Memory B cell (primary cell): ENCODE results near the gene IL1RAP.

ENCODE experiments used
- ATAC-seq: fragments of 150-1000 bp; cut with Tn5 transposase; 2 replicates; pipeline ENCODE4 v1.10.0; 2021; ENCODE audit warnings: low read depth, mild to moderate bottlenecking, moderate library complexity
- DNase-seq, 2 donors: peaks; one replicate each; pipeline ENCODE4 v3.0.0; 2022; ENCODE audit warnings: low spot score in 2 of 2
- H3K27ac Mint-ChIP-seq: one replicate; pipeline ENCODE4 v1.8.0; 2022; ENCODE audit warnings: mild to moderate bottlenecking, moderate library complexity, mixed read lengths
- H3K27me3 Mint-ChIP-seq: one replicate; pipeline ENCODE4 v1.8.0; 2022; ENCODE audit warnings: mixed read lengths
- H3K36me3 Mint-ChIP-seq: one replicate; pipeline ENCODE4 v1.8.0; 2022; ENCODE audit warnings: mild to moderate bottlenecking, mixed read lengths
- H3K4me1 Mint-ChIP-seq: one replicate; pipeline ENCODE4 v1.8.0; 2022; ENCODE audit warnings: mixed read lengths
- H3K4me3 Mint-ChIP-seq: one replicate; pipeline ENCODE4 v1.8.0; 2022; ENCODE audit warnings: mild to moderate bottlenecking, moderate library complexity, mixed read lengths
- H3K9me3 Mint-ChIP-seq: one replicate; pipeline ENCODE4 v1.8.0; 2022; ENCODE audit warnings: mixed read lengths

The IL1RAP gene

DNA sequence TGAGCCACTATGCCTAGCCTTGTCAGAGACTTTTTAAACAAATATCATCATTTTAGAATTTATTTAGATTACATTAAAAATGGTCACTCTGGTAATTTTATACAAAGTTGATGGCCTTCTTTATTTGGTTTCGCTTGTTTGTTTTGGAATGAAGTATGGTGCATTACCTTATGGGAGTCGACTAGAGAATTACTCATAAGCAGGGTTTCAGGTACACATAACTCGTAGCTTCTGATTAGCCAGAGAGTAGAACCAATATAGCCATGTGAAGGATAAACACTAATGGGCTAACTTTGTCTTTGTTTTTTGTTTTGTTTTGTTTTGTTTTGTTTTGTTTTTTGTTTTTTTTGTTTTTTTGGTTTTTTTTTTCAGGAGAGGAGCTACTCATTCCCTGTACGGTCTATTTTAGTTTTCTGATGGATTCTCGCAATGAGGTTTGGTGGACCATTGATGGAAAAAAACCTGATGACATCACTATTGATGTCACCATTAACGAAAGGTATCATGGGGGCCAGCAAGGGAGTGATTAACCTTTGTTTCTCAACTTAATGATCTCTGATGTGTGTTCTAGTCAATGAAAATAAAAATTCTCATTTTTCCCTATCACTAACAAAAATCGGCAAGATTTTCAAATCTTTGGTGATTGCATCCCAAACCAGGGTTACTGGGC is 113.2 kb downstream of the IL1RAP start:
- Mint-ChIP-seq H3K27ac (no peak overlapping the region), H3K9me3 (no peaks in the 10 kb centered on the region), H3K36me3 (peaks cover 5% of the 10 kb centered on the region), H3K4me1 (peaks cover 3% of the 10 kb centered on the region), H3K27me3 (no peaks in the 10 kb centered on the region), H3K4me3 (no peak overlapping the region)
- no peak for ATAC-seq
- no peak for DNase-seq

DNA sequence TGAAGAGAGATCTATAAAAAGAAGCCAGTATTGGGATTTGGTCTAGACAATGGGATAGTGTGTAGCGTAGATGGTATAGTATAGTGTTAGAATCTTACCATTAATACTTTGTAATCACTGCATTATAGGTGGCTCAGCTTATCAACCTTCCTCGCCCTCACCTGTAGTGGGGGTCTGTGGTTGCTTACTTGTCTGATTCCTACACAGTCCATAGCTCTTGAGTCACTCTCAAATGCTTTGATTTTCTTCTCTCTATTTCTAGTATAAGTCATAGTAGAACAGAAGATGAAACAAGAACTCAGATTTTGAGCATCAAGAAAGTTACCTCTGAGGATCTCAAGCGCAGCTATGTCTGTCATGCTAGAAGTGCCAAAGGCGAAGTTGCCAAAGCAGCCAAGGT is 115.2 kb downstream of the IL1RAP start:
- Mint-ChIP-seq H3K9me3 (no peaks in the 10 kb centered on the region), H3K27ac (no peak overlapping the region), H3K4me3 (no peak overlapping the region), H3K36me3 (peaks cover 5% of the 10 kb centered on the region), H3K27me3 (no peaks in the 10 kb centered on the region), H3K4me1 (peaks cover 3% of the 10 kb centered on the region)
- DNase-seq, result no peak
- no peak for ATAC-seq

DNA sequence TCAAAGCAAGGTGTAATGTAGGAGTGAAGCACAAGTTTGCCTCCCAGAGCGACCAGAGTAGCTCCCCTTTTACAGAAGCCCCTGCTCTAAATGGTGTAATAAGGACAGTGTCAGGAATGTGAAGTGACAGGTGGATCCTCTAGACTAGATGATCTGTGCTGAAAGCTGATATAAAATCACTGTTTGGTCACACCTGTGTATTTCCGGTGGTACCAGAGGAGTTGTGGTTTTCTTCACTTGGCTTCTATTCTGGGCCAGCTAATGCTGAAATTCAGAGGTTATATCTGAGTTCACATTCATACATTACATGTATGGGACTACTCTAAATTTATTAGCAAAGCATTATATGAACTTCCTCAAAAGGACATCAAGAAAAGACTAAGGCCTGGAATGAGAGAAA is 117.4 kb downstream of the IL1RAP start:
- DNase-seq (no peak), ATAC-seq (no peak)
- H3K36me3 Mint-ChIP-seq, result peaks cover 2% of the 10 kb centered on the region
- peaks cover 3% of the 10 kb centered on the region for H3K4me1 Mint-ChIP-seq
- H3K27ac Mint-ChIP-seq, result peak overlapping the region; percentile 79
- no peak overlapping the region for H3K4me3 Mint-ChIP-seq
- no peaks in the 10 kb centered on the region for H3K27me3 Mint-ChIP-seq
- H3K9me3 Mint-ChIP-seq, result no peaks in the 10 kb centered on the region

DNA sequence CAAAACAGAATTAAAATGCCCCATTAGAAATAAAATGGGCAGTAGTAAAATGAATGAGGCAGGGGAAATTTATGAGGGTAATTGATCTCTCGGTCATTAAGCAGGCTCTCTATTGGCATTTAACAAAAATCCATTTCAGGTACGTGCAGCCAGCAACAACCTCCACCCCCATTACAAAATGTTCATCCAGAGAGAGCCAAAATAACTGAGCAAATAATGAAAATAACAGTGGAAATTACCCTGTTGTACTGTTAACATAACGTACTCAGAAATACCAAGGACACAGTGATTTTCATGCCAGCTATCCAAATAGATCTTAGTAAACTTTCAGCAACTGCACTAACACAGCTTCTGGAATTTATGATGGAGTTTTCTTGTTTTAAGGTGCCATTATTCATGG is 127.7 kb downstream of the IL1RAP start:
- Mint-ChIP-seq H3K4me1 (no peaks in the 10 kb centered on the region), H3K4me3 (no peak overlapping the region), H3K27ac (no peak overlapping the region), H3K36me3 (peaks cover 13% of the 10 kb centered on the region), H3K27me3 (no peaks in the 10 kb centered on the region), H3K9me3 (no peaks in the 10 kb centered on the region)
- DNase-seq, result no peak
- no peak for ATAC-seq

DNA sequence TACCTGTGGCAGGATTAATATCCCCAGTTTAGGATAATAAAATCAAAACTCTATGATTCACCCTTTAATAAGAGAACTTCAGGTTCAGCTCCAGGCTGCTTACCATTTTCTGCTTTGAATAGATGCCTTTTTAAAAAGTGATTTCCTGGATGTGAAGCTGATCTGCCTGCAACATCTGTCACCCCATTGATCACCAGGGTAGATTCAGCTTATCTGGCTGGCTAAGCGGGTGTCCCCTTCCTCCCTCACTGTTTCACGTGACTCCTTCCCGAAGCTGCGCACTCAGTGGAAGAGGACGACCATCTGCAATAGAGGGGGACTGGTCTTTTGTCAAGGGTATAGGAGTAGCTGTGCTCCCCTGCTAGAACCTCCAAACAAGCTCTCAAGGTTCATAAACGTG is 128.1 kb downstream of the IL1RAP start:
- ATAC-seq (no peak), DNase-seq (no peak)
- Mint-ChIP-seq H3K27ac (no peak overlapping the region), H3K27me3 (no peaks in the 10 kb centered on the region), H3K36me3 (peaks cover 17% of the 10 kb centered on the region), H3K9me3 (no peaks in the 10 kb centered on the region), H3K4me3 (no peak overlapping the region), H3K4me1 (no peaks in the 10 kb centered on the region)

DNA sequence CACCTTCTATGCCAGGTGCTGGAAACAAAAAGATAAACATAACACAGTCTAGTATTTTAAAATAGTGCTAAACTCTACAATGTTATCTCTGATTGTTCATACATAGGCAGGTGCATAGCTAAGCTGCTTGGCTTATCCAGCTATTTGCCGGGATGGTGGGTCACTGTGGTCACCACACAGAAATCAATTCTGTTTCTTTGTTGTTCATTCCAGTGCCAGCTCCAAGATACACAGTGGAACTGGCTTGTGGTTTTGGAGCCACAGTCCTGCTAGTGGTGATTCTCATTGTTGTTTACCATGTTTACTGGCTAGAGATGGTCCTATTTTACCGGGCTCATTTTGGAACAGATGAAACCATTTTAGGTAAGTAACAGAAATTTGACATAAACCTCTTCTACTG is 130.2 kb downstream of the IL1RAP start:
- Mint-ChIP-seq H3K9me3 (no peaks in the 10 kb centered on the region), H3K4me1 (no peaks in the 10 kb centered on the region), H3K27me3 (no peaks in the 10 kb centered on the region), H3K27ac (no peak overlapping the region), H3K36me3 (peaks cover 22% of the 10 kb centered on the region), H3K4me3 (no peak overlapping the region)
- ATAC-seq (no peak), DNase-seq (no peak)

DNA sequence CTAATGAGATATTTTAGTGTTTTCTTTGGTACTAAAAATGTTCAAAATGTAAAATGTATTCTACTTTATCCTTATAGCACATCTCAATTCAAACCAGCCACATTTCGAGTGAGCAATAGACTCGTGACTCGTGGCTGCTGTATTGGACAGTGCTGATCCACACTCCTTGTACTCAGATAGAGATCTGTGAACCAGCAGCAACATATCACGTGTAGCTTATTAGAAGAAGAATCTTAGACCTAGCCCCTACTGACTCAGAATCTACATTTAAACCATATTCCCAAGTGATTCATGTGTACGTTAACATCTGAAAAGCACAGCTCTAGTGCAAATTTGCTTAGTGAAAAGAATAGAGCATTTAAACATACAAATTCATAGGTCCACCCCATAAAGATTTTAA is 130.9 kb downstream of the IL1RAP start:
- no peak for ATAC-seq
- Mint-ChIP-seq H3K27me3 (no peaks in the 10 kb centered on the region), H3K9me3 (no peaks in the 10 kb centered on the region), H3K36me3 (peaks cover 21% of the 10 kb centered on the region), H3K4me1 (no peaks in the 10 kb centered on the region), H3K27ac (no peak overlapping the region), H3K4me3 (no peak overlapping the region)
- DNase-seq, result no peak

DNA sequence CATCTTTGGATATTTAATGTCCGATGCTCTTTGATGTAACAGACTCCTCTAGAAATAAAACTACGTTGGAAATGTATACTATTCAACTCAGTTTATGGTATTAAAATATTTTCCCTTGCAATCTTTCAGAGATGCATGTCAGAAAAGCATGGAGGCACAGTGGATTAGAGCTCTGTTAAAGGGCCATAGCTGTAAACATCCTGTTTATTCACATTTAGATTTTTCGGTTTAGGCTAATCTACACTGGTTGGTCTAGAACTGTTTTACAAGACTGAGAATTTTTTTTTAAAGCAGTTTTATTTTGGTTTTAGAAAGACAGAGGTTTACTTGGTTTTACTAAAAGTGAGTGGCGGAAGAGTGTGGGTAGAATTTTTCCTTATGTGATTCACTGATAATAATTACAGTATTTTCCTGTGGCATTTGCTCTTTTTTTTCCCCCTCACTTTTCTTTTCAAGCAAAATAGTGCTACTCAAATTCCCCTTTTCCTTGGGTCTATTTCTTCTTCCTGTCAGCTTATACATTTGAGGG is 132.1 kb downstream of the IL1RAP start:
- H3K9me3 Mint-ChIP-seq, result no peaks in the 10 kb centered on the region
- H3K36me3 Mint-ChIP-seq, result peaks cover 17% of the 10 kb centered on the region
- ATAC-seq, result no peak
- DNase-seq, result no peak
- no peaks in the 10 kb centered on the region for H3K4me1 Mint-ChIP-seq
- H3K27me3 Mint-ChIP-seq, result no peaks in the 10 kb centered on the region
- no peak overlapping the region for H3K27ac Mint-ChIP-seq
- H3K4me3 Mint-ChIP-seq, result no peak overlapping the region

DNA sequence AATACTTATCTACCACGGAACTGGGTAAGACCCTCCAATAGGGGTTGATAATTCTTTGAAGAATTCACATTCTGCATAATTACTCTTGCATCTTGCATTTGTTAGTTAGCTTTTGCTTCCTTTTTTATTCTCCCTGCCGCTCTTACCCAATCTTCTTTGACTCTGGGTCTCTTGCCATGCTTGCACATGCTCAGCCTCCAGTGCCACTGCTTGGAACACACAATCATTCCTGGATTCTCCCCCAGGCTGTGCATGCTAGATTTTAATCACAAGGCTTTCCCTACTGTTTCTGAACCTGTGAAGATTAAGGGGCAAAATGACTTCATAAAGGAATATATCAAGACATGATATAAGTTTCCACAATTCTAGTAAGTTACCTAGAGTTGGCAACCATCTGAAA is 133.1 kb downstream of the IL1RAP start:
- ATAC-seq, result no peak
- no peaks in the 10 kb centered on the region for H3K4me1 Mint-ChIP-seq
- H3K4me3 Mint-ChIP-seq, result no peak overlapping the region
- DNase-seq, result no peak
- H3K36me3 Mint-ChIP-seq, result peaks cover 17% of the 10 kb centered on the region
- no peak overlapping the region for H3K27ac Mint-ChIP-seq
- H3K27me3 Mint-ChIP-seq, result no peaks in the 10 kb centered on the region
- no peaks in the 10 kb centered on the region for H3K9me3 Mint-ChIP-seq

DNA sequence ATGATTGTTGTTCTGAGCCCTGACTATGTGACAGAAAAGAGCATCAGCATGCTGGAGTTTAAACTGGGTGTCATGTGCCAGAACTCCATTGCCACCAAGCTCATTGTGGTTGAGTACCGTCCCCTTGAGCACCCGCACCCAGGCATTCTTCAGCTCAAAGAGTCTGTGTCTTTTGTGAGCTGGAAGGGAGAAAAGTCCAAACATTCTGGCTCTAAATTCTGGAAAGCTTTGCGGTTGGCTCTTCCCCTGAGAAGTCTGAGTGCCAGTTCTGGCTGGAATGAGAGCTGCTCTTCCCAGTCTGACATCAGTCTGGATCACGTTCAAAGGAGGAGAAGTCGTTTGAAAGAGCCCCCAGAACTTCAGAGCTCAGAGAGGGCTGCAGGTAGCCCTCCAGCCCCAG is 142.0 kb downstream of the IL1RAP start:
- H3K4me1 Mint-ChIP-seq, result no peaks in the 10 kb centered on the region
- ATAC-seq (no peak), DNase-seq (no peak)
- peaks cover 5% of the 10 kb centered on the region for H3K27me3 Mint-ChIP-seq
- H3K27ac Mint-ChIP-seq, result no peak overlapping the region
- no peaks in the 10 kb centered on the region for H3K36me3 Mint-ChIP-seq
- H3K4me3 Mint-ChIP-seq, result no peak overlapping the region
- no peaks in the 10 kb centered on the region for H3K9me3 Mint-ChIP-seq

DNA sequence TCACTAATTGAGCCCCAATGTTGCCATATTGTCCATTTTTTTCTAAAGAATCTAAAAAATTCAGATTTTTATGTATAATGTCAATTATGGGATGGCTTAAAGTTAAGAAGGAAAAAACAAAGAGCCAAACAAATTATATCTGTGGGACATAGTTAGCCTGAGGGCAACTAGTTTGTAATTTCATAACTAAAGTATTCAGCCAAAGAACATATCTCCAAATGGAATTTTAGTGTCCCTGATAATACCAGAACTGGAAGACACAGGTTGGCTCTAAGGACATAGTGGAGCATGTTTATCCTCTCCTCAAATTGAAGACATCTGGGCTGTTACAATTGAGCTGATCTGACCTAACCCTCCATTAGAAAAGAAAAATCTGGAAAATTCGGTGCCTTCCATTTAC is 144.2 kb downstream of the IL1RAP start:
- no peak overlapping the region for H3K27ac Mint-ChIP-seq
- peaks cover 5% of the 10 kb centered on the region for H3K27me3 Mint-ChIP-seq
- no peak overlapping the region for H3K4me3 Mint-ChIP-seq
- H3K36me3 Mint-ChIP-seq, result no peaks in the 10 kb centered on the region
- H3K4me1 Mint-ChIP-seq, result no peaks in the 10 kb centered on the region
- DNase-seq, result no peak
- no peak for ATAC-seq
- no peaks in the 10 kb centered on the region for H3K9me3 Mint-ChIP-seq

DNA sequence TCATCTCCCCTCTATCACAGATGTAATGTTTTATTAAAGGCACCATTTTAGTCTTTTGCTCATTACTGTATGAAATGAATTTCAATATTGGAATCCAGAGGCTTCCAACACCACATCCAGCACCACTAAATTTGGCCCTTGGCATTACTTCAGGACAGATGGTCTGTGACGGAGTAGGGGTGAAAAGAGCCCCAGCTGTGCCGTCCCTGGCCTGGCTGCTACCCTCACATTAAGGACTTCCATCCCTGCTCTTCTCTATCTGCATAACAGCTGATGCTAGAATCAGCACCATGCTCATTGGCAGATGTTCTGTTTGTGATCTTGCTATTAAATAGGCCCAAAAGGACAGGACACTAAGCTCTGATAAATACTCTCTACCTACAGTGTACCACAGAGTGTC is 152.9 kb downstream of the IL1RAP start:
- H3K27me3 Mint-ChIP-seq, result no peaks in the 10 kb centered on the region
- no peaks in the 10 kb centered on the region for H3K4me1 Mint-ChIP-seq
- H3K36me3 Mint-ChIP-seq, result no peaks in the 10 kb centered on the region
- H3K27ac Mint-ChIP-seq, result no peak overlapping the region
- no peak overlapping the region for H3K4me3 Mint-ChIP-seq
- DNase-seq (no peak), ATAC-seq (no peak)
- H3K9me3 Mint-ChIP-seq, result no peaks in the 10 kb centered on the region

DNA sequence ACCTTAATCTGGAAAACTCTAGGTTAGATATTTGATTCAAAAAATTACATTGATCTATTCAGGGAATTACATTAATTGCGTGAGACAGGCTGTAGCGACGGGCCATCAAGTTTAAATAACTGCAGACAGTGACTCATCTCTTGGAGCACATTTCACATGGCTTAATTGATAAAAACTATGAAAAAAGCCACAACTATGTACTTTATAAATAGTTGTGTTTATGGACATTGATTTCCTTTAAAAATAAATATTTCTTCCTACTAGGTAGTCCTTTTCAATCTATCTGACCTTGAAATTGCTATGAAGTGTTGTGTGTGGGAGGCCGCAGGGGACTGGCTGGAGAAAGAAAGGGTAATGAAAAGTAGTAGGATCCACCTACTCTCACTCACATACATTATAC is 157.8 kb downstream of the IL1RAP start:
- no peaks in the 10 kb centered on the region for H3K27me3 Mint-ChIP-seq
- H3K4me1 Mint-ChIP-seq, result no peaks in the 10 kb centered on the region
- DNase-seq, result no peak
- ATAC-seq, result no peak
- H3K36me3 Mint-ChIP-seq, result no peaks in the 10 kb centered on the region
- no peaks in the 10 kb centered on the region for H3K9me3 Mint-ChIP-seq
- H3K4me3 Mint-ChIP-seq, result no peak overlapping the region
- H3K27ac Mint-ChIP-seq, result no peak overlapping the region

DNA sequence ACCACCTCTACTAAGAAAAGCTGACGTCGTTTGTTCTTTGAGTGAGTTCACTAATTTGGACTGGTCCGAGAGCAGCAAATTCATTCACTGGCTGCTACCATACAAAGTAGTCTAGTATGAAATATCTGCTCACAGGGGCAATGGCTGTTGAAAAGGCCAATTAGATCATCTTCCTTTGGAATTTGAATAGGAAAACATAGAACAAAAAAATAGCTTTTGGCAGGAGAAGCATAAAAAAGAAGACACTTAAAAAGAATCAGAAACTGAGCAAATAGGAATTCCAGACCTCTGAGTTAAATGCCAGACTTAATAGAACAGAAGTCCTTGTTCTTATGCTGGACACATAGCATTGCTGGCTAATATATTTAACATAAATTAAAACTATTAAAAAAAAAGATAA is 159.3 kb downstream of the IL1RAP start:
- ATAC-seq (no peak), DNase-seq (no peak)
- H3K4me1 Mint-ChIP-seq, result no peaks in the 10 kb centered on the region
- H3K4me3 Mint-ChIP-seq, result no peak overlapping the region
- no peak overlapping the region for H3K27ac Mint-ChIP-seq
- H3K27me3 Mint-ChIP-seq, result no peaks in the 10 kb centered on the region
- H3K36me3 Mint-ChIP-seq, result no peaks in the 10 kb centered on the region
- H3K9me3 Mint-ChIP-seq, result peaks cover 1% of the 10 kb centered on the region

DNA sequence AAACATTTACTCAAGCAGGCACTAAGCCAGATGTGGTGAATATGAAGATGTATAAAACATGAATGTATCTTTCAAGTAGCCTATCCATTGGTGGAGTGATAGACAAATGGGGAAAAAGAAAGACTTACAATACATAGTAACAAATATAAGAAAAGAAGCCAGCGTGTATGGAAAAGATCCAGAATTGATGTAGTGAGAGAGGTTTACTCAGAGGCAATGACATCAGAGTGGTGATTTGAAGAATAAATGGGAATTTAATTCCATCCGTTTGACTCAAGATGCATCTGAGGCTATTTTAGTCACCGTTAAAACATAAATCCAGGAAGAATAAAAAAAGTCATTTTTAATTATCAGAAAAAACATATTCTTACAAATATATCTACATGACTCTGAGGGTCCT is 162.6 kb downstream of the IL1RAP start:
- Mint-ChIP-seq H3K27ac (no peak overlapping the region), H3K27me3 (no peaks in the 10 kb centered on the region), H3K9me3 (peaks cover 5% of the 10 kb centered on the region), H3K4me1 (no peaks in the 10 kb centered on the region), H3K4me3 (no peak overlapping the region), H3K36me3 (no peaks in the 10 kb centered on the region)
- no peak for DNase-seq
- ATAC-seq, result no peak
